ENCODE data around the gene FARS2.

- TF ChIP-seq CTCF (IDR thresholded peaks at IDR 0.05) (no peak), EP300 (IDR thresholded peaks at IDR 0.05) (no peak)
Measured at GRCh38 chr6:5644523-5645185, 383.3 kb downstream of the FARS2 start.
